H4 (cell line): Measurements from ENCODE around the gene CHD5. TPM values are rescaled to one million over a fixed set of nuclear protein-coding genes. Genes with fewer than 3 reads are reported as not detected.
"Not testable (repeated sequence)": the region's sequence is repeated elsewhere in the genome, so short reads cannot be mapped to it uniquely, and the experiment has no call there.

ENCODE experiments used
- DNase-seq: peaks from one replicate; pipeline ENCODE4 v3.0.0-alpha.2; 2015; ENCODE audit warnings: low spot score
- total RNA-seq: library from RNA; depleted of rRNA; stranded (reverse); fragments of >200 nt; shearing (Covaris generic); gene quantifications from 2 replicates; pipeline ENCODE4 v1.2.3, GENCODE V29; 2014

The CHD5 gene
- total RNA-seq, 1 experiment from 2014 or later = 0.04 TPM

- DNase-seq = no peak
Measured at GRCh38 chr1:6086358-6086757, 93.8 kb downstream of the CHD5 start.

DNA sequence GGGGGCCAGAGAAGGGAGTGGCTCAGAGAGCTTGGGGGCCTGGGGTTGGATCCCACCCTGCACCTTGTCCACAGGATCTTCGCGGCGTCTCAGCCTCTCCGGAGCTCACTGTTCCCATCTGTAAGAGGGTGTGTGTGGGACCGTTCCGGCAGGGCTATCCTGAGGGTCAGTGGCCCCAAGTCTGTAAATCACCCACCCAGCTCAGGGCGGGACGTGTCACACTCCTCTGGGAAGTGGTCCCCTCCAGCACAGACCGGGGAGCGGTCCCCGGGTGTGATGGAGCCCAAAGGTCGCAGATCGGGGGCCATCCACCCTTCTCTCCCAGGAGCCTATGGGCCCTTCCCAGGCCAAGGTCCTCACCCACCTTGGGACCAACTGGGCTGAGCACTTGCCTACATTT is 94.5 kb downstream of the CHD5 start:
- DNase-seq = no peak

DNA sequence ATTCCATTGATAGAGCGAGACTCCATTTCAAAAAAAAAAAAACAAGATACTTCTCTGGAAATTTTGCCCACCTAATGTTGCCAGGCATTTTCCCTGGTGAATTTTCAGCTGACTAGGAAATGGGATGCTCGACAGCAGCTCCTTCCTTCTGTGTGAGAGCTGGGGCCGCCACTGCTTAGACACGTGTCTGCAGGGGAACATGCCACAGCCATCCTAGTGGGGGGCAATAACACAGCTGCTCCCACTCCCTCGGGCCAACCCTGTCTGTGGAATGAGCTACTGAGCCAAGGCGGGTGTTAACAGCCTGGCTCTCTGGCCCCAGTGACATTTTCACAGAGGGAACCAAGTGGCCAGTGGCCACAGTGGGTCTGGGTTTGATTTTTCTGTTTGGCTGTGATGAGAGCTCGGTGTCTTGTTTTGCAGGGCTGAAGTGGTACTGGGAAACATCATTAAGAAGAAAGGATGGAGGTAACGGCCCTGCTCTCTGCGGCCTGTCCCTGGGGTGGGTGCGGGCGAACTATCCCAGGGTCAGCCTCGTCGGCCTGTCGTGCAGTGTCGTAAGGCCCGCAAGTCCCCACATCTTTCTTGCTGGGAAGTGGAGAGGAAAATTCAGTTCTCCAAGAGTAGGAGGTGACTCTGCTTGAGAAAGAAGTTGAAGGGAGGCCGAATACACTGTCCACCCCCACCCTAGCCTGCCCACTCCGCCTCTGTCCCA is 95.2 kb downstream of the CHD5 start:
- DNase-seq = no peak

DNA sequence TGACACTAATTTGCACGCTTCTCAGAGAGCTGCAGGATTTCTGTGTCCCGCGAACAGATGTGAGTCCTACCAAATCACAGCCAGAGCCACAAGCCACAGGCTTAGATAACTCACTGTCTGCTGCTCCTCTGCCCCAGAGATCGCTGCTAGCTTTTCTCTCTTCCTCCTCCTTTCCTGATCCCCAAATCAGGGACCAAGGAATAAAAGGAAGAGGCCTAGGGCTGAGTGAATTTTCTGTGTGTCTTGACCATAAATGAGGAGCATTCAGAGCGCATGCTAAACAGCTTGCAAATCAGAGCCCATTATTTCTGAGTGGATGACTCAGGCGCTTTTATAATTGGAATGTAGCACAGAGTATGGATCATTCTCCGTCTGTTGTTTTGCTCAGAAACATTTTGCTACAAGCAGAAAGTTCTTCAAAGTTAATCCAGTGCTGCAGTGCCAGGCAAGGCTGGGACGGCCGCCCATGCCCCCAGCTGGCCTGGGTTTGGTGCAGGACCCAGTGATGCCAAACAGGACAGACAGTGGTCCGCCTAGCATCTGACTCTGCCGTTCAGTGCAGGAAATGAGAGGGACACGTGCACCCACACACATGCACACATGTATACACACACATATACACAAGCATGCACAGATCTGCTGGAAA is 96.2 kb downstream of the CHD5 start:
- DNase-seq = no peak

DNA sequence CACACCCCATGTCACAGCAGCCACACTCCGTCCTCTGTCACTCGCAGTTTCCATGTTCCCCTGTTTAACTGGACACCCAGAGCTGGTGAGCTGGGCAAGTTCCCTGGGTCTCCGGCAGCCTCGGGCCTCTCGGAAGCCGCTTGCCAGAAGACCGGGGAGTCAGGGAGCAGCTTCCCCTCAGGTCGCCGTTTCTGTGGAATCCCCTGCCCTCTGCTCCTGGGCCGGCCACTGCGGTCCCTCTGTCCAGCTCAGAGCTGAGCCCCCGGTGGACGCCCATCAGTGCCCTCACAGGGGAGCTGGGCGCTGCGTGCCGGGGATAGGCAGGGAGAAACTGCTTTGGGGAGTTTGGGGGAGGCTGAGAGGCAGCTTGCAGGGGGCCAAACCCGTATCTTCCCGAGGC is 96.7 kb downstream of the CHD5 start:
- no peak for DNase-seq

DNA sequence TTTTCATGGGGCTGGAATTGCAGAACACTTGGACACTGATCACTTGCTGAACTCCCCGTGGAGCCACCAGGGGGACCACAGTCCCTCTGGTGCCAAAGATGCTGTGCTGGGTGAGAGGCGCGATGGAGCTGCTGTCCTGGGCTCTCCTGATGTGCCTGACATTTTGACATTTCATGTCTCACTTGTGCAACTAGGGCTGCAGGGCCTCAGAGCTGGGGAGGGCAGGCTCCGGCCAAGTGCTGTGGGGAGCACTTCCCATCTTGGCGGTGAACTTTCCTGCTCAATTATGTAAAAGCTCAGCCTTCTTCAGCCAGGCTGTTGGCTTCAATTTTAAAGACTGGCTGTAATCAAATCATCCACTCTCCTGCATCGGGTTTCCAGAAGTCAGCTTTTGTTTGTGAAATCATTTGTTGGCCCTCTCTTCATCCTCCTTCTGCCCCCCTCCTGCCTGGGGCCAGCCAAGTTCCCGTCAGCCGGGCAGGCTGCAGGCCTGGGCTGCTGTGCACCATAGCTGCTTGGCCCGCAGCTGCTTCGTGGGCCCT is 97.6 kb downstream of the CHD5 start:
- no peak for DNase-seq

DNA sequence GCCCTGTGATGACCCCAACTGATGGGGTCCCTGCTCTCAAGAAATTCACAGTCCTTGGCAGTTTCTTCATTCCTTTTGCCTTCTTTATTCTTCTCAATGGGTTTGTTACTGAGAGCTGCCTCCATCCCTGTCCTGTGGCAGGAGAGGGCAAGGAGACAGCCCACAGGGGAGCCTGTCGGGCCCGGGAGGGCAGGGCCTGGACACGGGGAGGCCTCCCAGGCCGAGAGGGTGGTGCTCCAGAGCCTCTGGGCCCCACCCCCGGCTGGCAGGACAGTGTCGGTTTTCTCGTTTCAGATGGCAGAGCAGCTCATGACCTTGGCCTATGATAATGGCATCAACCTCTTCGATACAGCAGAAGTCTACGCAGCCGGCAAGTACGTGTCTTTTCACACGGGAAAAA is 98.2 kb downstream of the CHD5 start:
- DNase-seq = no peak

DNA sequence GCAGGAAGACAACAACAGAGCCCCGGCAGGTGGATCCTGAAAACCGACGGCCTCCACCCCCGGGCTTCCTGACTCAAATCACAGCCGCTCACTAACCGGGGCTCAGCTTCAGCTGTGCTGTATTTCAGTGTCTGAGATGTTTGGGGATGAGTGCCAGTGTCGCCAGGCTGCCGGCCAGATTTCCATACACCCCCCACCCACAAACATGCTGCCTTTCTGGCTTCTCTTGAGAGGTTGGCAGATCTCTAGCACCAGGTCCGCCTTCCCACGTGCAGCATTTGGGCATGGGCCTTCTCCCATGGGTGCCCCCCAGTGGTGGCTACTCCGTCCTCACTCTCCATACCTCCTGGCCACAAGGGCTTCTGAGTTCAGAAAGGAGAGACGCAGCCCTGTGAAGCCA is 99.7 kb downstream of the CHD5 start:
- DNase-seq = no peak

GRCh38 chr1:6077919-6078318 is 102.2 kb downstream of the CHD5 start:
- no peak for DNase-seq

- no peak for DNase-seq
Measured at GRCh38 chr1:6077506-6077905, 102.6 kb downstream of the CHD5 start.

DNA sequence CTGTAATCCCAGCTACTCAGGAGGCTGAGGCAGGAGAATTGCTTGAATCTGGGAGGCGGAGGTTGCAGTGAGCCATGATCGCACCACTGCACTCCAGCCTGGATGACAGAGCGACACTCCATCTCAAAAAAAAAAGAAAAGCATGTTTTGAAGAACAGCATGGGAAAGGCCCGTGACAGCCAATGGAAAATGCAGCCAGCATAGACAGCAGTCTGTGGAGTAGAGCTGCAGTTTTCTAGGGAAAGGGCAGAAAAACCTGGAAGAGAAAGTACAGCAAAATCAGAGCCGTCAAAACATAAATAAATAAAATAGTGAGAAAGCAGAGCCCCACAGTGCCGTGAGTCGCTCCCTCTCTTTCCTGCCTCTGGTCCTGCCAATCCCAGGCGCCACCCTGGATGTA is 103.1 kb downstream of the CHD5 start:
- DNase-seq = not testable (repeated sequence)

DNA sequence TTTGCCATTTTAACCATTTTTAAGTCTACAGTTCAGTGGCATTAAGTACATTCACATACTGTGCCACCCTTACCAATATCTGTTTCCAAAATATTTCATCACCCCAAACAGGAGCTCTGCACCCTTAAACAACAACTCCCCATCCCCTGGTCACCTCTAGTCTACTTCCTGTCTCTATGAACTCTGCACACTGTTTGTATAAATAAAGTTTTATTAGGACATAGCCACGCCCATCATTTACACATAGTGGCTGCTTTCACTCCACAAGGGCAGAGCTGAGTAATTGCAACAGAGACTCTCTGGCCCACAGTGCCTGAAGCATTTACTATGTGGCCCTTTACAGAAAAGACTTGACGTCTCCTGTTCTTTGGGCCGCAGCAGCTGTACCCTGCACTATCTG is 104.4 kb downstream of the CHD5 start:
- DNase-seq = no peak

GRCh38 chr1:6074192-6074901 is 105.8 kb downstream of the CHD5 start:
- DNase-seq = no peak

DNA sequence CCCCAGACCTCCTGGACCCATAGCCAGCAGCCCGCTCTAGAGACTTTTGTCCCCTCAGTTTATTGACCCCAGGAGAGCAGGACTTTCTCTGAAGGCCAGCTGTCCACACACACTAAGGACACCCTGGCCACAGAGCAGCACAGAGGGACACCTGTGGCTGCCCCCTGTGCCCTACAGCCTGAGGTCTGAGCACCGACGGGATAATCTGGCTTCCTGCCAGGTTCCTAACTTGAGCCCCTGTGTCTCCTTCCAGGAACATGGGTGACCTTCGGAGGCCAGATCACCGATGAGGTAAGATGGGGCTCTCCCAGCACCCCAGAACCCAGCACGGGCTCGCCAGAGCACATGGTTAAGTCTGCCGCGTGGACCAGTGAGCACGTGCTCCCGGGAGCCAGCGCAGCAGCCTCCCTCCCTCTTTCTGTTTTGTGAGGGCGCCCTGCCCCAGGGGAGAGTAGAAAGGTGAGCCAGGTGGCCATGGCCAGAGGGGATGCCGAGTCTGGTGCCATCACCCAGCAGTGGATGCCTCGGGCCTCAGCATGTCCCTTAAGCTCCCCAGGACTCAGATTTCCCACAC is 106.6 kb downstream of the CHD5 start:
- DNase-seq = no peak

- DNase-seq = no peak
Measured at GRCh38 chr1:6072774-6073479, 107.2 kb downstream of the CHD5 start.

- DNase-seq = no peak
Measured at GRCh38 chr1:6071219-6071618, 108.9 kb downstream of the CHD5 start.

GRCh38 chr1:6070450-6070974 is 109.6 kb downstream of the CHD5 start:
- no peak for DNase-seq

DNA sequence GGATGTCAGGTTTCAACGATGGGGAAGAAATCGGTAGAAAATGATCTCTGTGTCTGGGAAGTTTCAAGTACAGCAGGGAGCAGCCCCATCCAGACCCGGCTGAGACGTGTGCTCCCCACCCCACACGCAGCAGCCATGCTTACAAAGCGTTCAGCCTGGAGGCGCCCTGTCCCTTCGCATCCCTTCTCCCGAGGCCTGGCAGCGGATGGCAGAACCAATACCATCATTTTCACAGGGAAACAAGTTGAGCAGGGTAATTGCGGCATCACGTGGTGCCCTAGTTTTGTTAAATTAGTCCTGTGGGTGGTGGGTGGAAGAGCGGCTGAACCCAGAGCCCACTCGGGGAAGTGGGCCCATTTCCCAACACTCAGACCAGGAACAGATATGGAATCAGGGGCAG is 110.5 kb downstream of the CHD5 start:
- no peak for DNase-seq

DNA sequence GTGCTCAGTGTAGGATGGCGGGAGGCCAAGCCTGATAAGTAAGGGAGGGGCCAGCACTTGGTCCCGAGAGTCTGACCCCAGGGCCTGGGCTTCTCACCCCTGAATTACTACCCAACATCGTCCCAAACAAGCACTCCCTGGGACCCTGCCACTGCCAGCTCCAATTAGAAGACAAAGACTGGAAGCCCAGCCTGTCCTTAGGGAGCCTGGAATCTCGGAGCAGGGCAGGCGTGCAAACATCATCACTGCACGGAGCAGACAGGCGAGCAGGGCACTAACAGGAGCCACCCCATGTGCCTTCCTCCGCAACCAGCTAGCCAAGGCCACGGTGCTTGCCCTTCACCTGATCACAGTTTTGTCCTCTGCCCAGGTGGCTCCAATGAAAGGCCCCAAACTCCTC is 111.2 kb downstream of the CHD5 start:
- DNase-seq = no peak

DNA sequence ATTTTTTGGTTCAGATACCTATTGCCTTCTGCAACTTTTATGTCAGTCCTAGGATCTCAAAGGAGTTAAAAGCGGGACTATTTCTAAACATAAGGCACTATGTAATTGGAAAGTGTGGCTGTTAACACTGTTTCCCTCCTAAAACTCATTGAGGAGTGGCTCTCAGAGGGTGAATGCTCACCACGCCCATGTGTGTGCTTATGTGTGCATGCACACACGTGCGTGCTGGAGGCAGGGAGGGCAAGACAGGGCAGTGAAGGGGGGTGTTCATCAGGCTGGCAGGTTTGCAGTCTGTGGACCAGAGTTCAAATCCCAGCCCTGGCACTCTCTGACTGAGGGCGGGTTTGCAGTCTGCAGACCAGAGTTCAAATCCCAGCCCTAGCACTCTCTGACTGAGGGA is 112.0 kb downstream of the CHD5 start:
- DNase-seq = no peak

DNA sequence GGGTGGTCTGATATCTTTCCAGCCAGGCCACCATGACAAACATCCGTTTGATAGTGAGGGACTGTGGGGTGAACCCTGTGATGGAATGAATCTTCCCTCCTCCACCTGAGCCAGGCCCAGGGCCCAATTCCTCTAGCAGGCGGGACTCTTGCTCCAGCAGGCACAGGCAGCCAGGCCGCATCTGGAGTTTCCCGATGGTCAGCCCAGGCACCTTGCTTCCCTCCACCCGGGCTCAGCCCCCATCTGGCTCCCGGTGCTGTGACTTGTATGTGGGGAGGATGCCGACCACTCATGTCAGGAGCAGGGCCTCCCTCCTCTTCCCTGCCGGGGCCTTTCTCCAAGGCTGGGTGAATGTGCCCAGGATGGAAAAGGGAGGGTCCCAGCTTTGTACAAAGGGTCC is 113.4 kb downstream of the CHD5 start:
- no peak for DNase-seq
